NCI-H2171 treated with DMSO at 0.1 percent for 48 hours (cell line): ENCODE data around the gene GPATCH8.
"Not testable (repeated sequence)": the region's sequence is repeated elsewhere in the genome, so short reads cannot be mapped to it uniquely, and the experiment has no call there.

ENCODE experiments used
- DNase-seq: peaks from one replicate; lab custom pipeline; 2025; lab: John Stamatoyannopoulos, UW

The GPATCH8 gene

GRCh38 chr17:44374306-44375195, 128.7 kb downstream of the GPATCH8 start:
- DNase-seq, result no peak

GRCh38 chr17:44372036-44372435, 131.2 kb downstream of the GPATCH8 start:
- no peak for DNase-seq

- not testable (repeated sequence) for DNase-seq
Observed at GRCh38 chr17:44369414-44370023, 133.7 kb downstream of the GPATCH8 start.

- not testable (repeated sequence) for DNase-seq
Observed at GRCh38 chr17:44368391-44369243, 134.6 kb downstream of the GPATCH8 start.

GRCh38 chr17:44367231-44367979, 135.8 kb downstream of the GPATCH8 start:
- DNase-seq, result no peak

GRCh38 chr17:44365051-44365450, 138.2 kb downstream of the GPATCH8 start:
- not testable (repeated sequence) for DNase-seq

GRCh38 chr17:44363613-44364159, 139.5 kb downstream of the GPATCH8 start, which contains the start of gene FAM171A2:
Gene FAM171A2, minus strand, starts transcription at chr17:44363853. Its CDS starts 139 bp downstream, at chr17:44363714.
- DNase-seq, result peak; percentile 45

GRCh38 chr17:44362949-44363612, 140.1 kb downstream of the GPATCH8 start:
- no peak for DNase-seq

- no peak for DNase-seq
Observed at GRCh38 chr17:44362459-44362948, 140.7 kb downstream of the GPATCH8 start.

- peak; percentile 46 for DNase-seq
Observed at GRCh38 chr17:44361292-44362260, 141.6 kb downstream of the GPATCH8 start.

- DNase-seq, result no peak
Observed at GRCh38 chr17:44360826-44361225, 142.4 kb downstream of the GPATCH8 start.

- no peak for DNase-seq
Observed at GRCh38 chr17:44360144-44360533, 143.1 kb downstream of the GPATCH8 start.

- DNase-seq, result no peak
Observed at GRCh38 chr17:44359458-44360143, 143.6 kb downstream of the GPATCH8 start.

- no peak for DNase-seq
Observed at GRCh38 chr17:44359006-44359405, 144.2 kb downstream of the GPATCH8 start.

- no peak for DNase-seq
Observed at GRCh38 chr17:44358066-44358465, 145.1 kb downstream of the GPATCH8 start.

- DNase-seq, result no peak
Observed at GRCh38 chr17:44356241-44356640, 147.0 kb downstream of the GPATCH8 start.

- no peak for DNase-seq
Observed at GRCh38 chr17:44355642-44356099, 147.5 kb downstream of the GPATCH8 start.
